Peyer's patch (tissue), 4 donors: Measurements from ENCODE around the gene ADAMTS2. TPM values are rescaled to one million over a fixed set of nuclear protein-coding genes. Genes with fewer than 3 reads are reported as not detected.

Experiments used
- DNase-seq, 3 donors: peaks; one replicate each; pipeline ENCODE4 v3.0.0-alpha.2; 2017 to 2019
- H3K27ac ChIP-seq, 4 donors: fragments of 200-600 bp; sonication (generic); one replicate each; pipeline ENCODE4 v1.5.1; 2016 to 2019
- H3K27me3 ChIP-seq, 2 donors: fragments of 200-600 bp; sonication (generic); one replicate each; pipeline ENCODE4 v1.5.1; 2019
- H3K36me3 ChIP-seq, 3 donors: fragments of 200-600 bp; sonication (generic); one replicate each; pipeline ENCODE4 v1.5.1; 2016 to 2019
- H3K4me1 ChIP-seq, 4 donors: fragments of 200-600 bp; sonication (generic); one replicate each; pipeline ENCODE4 v1.5.1; 2016 to 2019
- H3K4me3 ChIP-seq, 4 donors: fragments of 200-600 bp; sonication (generic); 1 replicate in 3 of 4; 2 replicates in 1 of 4; pipeline ENCODE4 v1.5.1; 2016 to 2019; ENCODE audit warnings: mild to moderate bottlenecking in 1 of 4
- H3K9me3 ChIP-seq, 4 donors: fragments of 200-600 bp; sonication (generic); one replicate each; pipeline ENCODE4 v1.5.1; 2016 to 2019; ENCODE audit warnings: mild to moderate bottlenecking in 1 of 4
- POLR2A ChIP-seq, 2 donors: fragments of 450-650 bp; IDR thresholded peaks; one replicate each; pipeline ENCODE4 v1.5.1; 2017; ENCODE audit warnings: antibody characterized with exemption in 2 of 2, mild to moderate bottlenecking in 2 of 2, moderate library complexity in 2 of 2
- total RNA-seq, 4 donors: library from RNA; depleted of rRNA; stranded (reverse); fragments of >200 nt; gene quantifications; one replicate each; pipeline ENCODE4 v1.1.0, GENCODE V29; 2016
- TF ChIP-seq, protein P1 (sequence below), 6 experiments: fragments of 450-650 bp in 4 of 6; fragments of 200-600 bp in 2 of 6; sonication (generic) in 1 of 6; IDR thresholded peaks; one replicate each; pipeline ENCODE4 v1.5.1; 2017 to 2019; ENCODE audit warnings: antibody characterized with exemption in 6 of 6, mild to moderate bottlenecking in 3 of 6, moderate library complexity in 1 of 6

The ADAMTS2 gene
- total RNA-seq, 4 donors from 2014 or later = 5.3 to 90.0 (median 9.5) TPM

- Histone ChIP-seq H3K4me1 (no peaks in the 10 kb centered on the region), H3K36me3 (no peaks in the 10 kb centered on the region), H3K4me3 (no peak overlapping the region), H3K27me3 (no peaks in the 10 kb centered on the region), H3K27ac (no peak overlapping the region), H3K9me3 (peaks cover 0 to 5% (median 0%) of the 10 kb centered on the region in 4 donors)
- DNase-seq = peak in 1 of 3 donors; percentile 40
- TF ChIP-seq, protein P1, sequence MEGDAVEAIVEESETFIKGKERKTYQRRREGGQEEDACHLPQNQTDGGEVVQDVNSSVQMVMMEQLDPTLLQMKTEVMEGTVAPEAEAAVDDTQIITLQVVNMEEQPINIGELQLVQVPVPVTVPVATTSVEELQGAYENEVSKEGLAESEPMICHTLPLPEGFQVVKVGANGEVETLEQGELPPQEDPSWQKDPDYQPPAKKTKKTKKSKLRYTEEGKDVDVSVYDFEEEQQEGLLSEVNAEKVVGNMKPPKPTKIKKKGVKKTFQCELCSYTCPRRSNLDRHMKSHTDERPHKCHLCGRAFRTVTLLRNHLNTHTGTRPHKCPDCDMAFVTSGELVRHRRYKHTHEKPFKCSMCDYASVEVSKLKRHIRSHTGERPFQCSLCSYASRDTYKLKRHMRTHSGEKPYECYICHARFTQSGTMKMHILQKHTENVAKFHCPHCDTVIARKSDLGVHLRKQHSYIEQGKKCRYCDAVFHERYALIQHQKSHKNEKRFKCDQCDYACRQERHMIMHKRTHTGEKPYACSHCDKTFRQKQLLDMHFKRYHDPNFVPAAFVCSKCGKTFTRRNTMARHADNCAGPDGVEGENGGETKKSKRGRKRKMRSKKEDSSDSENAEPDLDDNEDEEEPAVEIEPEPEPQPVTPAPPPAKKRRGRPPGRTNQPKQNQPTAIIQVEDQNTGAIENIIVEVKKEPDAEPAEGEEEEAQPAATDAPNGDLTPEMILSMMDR (IDR thresholded peaks at IDR 0.05) = no peak
- TF ChIP-seq POLR2A (IDR thresholded peaks at IDR 0.05) = no peak
Measured at GRCh38 chr5:179297486-179298180, 47.6 kb downstream of the ADAMTS2 start.

GRCh38 chr5:179297026-179297425 is 48.2 kb downstream of the ADAMTS2 start:
- Histone ChIP-seq H3K4me1 (no peaks in the 10 kb centered on the region), H3K27ac (no peak overlapping the region), H3K36me3 (no peaks in the 10 kb centered on the region), H3K9me3 (peaks cover 0 to 5% (median 0%) of the 10 kb centered on the region in 4 donors), H3K4me3 (no peak overlapping the region), H3K27me3 (no peaks in the 10 kb centered on the region)
- TF ChIP-seq, protein P1 (IDR thresholded peaks at IDR 0.05) = no peak
- no peak for TF ChIP-seq POLR2A (IDR thresholded peaks at IDR 0.05)
- peak in 1 of 3 donors; percentile 25 for DNase-seq

- no peak for TF ChIP-seq POLR2A (IDR thresholded peaks at IDR 0.05)
- TF ChIP-seq, protein P1 (IDR thresholded peaks at IDR 0.05) = no peak
- peak in 1 of 3 donors; percentile 42 for DNase-seq
- H3K27me3 ChIP-seq = no peaks in the 10 kb centered on the region
Measured at GRCh38 chr5:179296150-179296821, 49.0 kb downstream of the ADAMTS2 start.

DNA sequence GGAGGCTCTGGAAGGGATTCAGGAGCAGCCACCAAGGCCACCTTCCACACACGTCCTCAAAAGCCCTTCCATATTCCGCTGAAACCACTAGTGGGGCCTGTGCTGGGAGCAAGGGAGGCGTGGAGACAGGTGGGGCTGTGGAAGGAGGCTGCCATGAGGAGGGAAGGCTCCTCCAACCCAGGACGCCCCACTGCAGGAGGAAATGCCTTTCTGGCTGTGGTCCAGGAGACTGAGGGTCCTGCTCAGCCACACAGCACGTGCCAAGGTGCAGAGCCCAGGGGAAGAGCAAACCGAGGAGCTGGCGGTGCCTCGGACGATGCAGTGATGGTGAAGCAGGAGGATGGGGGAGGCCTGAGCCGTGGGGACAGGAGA is 49.5 kb downstream of the ADAMTS2 start:
- H3K36me3 ChIP-seq = no peaks in the 10 kb centered on the region
- no peak overlapping the region for H3K27ac ChIP-seq
- DNase-seq = no peak
- H3K9me3 ChIP-seq = peaks cover 0 to 5% (median 0%) of the 10 kb centered on the region in 4 donors
- H3K4me1 ChIP-seq = no peaks in the 10 kb centered on the region
- no peak for TF ChIP-seq POLR2A (IDR thresholded peaks at IDR 0.05)
- TF ChIP-seq, protein P1 (IDR thresholded peaks at IDR 0.05) = no peak
- H3K27me3 ChIP-seq = no peaks in the 10 kb centered on the region
- H3K4me3 ChIP-seq = no peak overlapping the region

More at GRCh38 chr5:179296150-179296821, 49.0 kb downstream of the ADAMTS2 start:
- H3K4me3 ChIP-seq = no peak overlapping the region
- H3K36me3 ChIP-seq = no peaks in the 10 kb centered on the region
- no peaks in the 10 kb centered on the region for H3K4me1 ChIP-seq
- peaks cover 0 to 5% (median 0%) of the 10 kb centered on the region in 4 donors for H3K9me3 ChIP-seq
- no peak overlapping the region for H3K27ac ChIP-seq

GRCh38 chr5:179294891-179295777 is 50.1 kb downstream of the ADAMTS2 start:
- TF ChIP-seq POLR2A (IDR thresholded peaks at IDR 0.05) = no peak
- TF ChIP-seq, protein P1 (IDR thresholded peaks at IDR 0.05) = no peak
- H3K27ac ChIP-seq = no peak overlapping the region
- no peaks in the 10 kb centered on the region for H3K4me1 ChIP-seq
- no peak overlapping the region for H3K4me3 ChIP-seq
- H3K9me3 ChIP-seq = peaks cover 0 to 5% (median 0%) of the 10 kb centered on the region in 4 donors
- no peaks in the 10 kb centered on the region for H3K27me3 ChIP-seq
- no peaks in the 10 kb centered on the region for H3K36me3 ChIP-seq
- peak in 1 of 3 donors; percentile 36 for DNase-seq
